OCI-LY7 (cell line): ENCODE data around the gene RUFY3.

ENCODE experiments used
- CTCF ChIP-seq: fragments of 200-600 bp; sonication (generic); conservative IDR thresholded peaks from 2 replicates; pipeline ENCODE4 v1.5.1; 2014; ENCODE audit warnings: mild to moderate bottlenecking, antibody characterized with exemption, low read length, moderate library complexity, mixed read lengths
- EZH2phosphoT487 ChIP-seq: fragments of 200-600 bp; sonication (generic); IDR thresholded peaks from 2 replicates; pipeline ENCODE4 v1.6.1; 2018; ENCODE audit warnings: low read depth, borderline replicate concordance, mild to moderate bottlenecking, mixed run types, antibody characterized with exemption, low read length, moderate library complexity, mixed read lengths

- TF ChIP-seq CTCF (no peak), EZH2phosphoT487 (no peak)
Measured at GRCh38 chr4:70760662-70761061, 38.9 kb downstream of the RUFY3 start.
